ENCODE measurements around the gene EFL1.

Gene EFL1

DNA sequence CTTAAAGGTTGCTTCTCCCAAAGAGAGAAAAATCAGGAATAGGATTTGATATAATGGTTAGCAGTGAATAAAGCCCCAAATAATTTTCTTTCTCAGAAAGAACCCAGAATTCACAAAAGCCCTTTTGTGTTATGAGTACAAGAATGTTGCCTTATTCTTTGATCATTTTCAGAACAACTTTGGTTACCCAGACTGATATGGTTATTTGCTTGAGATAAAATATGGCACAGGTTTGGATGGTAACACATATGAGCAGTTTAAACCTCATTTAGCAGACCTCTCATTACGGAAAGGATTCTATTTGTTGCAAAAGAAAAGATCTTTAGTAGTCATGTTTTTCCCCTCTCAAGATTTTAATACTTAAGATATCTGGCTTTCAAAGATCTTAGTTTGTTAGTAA is 111.9 kb downstream of the EFL1 start:
- DNase-seq (ENCODE audit: low spot score), result no peak

DNA sequence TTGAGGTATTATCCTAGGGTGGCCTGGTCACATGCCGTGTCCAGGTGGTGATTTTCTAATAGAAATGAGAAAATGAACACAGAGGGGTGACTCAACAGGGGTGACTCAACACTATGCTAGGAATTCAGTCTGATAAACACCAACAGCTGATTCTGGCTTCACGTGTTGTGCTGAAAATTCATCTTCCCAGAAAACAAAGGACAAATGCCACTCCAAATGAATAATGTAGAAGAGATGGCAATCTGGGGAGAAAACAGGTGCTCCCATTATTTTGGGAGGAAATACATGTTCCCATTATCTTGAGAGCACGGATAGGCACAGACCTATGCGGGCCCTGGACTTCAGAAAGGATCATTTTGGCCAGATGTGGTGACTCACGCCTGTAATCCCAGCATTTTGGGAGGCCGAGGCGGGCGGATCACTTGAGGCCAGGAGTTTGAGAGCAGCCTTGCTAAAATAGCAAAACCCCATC is 115.5 kb downstream of the EFL1 start:
- peak; percentile 29 for DNase-seq (ENCODE audit: low spot score)

DNA sequence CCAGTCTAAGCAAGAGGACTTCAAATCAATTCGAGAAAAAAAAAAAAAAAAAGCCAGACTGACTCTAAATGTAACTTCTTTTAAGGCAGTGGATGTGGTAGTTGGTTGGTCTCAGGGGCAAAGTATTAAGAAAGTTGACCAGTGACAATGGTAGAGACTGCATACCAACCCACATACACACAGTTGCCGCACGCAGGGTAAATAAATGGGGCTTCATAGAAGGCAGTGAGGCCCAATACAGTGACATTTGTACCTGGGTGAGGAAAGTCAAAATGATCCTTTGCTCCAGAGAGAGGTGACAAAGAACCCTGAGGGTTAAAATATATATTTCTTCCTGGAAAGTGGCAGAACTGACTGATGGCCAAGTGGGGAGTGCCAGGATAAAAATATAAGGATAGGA is 116.0 kb downstream of the EFL1 start:
- no peak for DNase-seq (ENCODE audit: low spot score)

DNA sequence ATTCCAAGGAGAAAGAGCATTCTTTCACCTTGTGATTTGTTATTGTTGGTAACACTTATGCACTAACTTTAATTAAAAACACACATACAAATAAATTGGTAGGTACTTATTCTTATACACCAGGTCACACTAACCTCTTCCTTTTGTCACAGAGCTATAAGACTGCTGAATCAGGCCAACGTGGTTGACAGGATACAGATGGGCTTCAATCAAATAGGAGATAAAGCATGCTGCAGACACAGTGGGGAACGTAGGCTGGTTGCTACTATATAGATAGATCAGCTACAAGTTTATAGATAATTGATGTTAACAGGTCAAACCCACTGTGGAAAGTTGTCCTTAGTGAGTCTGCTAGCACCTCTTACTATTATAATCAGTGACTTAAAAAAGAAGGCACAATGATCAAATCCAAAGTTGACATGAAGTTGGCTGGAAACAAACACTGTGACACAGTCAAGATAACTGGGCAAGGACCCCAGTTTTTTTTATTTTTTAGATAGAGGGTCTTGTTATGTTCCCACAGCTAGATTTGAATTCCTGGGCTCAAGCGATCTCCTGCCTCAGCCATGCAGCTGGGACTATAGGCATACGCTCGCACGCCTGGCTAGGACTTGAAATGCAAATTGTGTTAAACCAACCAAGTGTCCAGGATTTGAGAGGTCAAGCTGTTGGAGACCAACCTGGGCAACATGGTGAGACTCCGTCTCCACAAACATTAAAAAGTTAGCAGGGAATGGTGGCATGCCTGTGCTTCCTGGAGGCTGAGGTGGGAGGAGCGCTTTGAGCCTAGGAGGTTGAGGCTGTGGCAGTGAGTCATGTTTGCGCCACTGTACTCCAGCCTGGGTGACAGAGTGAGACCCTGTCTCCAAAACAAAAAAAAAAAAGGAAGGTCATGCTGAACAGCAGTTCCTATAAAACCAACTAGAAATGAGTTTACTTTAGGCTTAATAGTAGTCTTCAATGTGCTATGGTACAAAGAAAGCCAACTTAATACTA is 118.8 kb downstream of the EFL1 start:
- no peak for DNase-seq (ENCODE audit: low spot score)

DNA sequence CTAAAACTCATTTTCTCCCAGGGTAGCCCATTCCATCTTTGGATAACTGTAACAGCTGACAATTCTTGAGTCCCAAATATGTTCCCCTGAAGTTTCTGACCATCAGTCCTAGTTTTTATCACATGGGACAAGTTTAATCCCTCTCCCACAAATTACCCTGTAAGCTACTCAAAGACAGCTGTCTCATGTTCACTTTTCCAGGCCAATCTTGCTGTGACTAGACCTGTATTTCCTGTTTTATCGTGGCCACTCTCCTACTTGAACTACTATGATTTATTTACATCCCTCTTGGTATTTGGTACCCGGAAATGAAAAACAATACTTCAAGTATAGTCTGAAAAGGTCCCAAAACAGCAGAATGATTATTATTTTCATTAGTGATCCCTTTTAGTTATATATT is 121.6 kb downstream of the EFL1 start:
- DNase-seq (ENCODE audit: low spot score), result no peak

DNA sequence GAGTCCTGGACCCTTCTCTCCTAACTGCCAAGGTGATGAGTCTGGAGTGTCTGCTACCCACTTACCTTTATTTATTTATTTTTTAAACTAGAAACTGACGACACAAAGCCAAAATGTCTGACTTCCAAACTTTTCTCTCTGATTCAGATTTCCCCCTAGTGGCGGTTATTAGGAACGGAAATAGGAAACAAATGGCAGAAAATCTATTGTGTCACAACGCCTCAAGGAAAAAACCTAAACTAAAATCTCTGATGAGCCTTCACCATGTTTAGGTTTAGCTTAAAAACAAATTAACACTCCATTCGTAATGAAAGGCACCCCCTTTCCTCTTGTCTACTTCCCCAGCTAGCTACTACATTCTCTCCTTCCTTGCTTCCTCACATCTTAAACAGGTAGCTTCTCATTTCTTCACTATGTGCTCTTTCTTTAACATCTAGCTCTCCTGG is 122.7 kb downstream of the EFL1 start:
- peak; percentile 23 for DNase-seq (ENCODE audit: low spot score)

DNA sequence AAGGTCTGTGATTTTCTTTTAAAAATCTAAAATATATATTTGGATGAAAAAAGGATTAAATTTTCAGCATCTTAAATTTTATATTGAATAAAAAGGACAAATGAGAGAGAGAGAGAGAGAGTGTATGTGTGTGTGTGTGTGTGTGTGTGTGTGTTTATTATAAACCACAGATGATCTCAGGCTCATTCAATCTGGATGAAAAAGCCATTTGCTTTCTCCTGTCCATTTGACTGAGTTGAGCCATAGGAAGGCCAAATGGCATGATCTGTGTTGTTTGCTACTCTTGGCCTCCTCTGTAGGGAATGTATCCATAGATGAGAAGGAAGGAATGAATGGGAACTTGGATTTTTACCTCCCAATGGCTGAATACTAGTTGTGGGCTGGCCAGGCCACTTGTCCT is 124.2 kb downstream of the EFL1 start:
- no peak for DNase-seq (ENCODE audit: low spot score)

DNA sequence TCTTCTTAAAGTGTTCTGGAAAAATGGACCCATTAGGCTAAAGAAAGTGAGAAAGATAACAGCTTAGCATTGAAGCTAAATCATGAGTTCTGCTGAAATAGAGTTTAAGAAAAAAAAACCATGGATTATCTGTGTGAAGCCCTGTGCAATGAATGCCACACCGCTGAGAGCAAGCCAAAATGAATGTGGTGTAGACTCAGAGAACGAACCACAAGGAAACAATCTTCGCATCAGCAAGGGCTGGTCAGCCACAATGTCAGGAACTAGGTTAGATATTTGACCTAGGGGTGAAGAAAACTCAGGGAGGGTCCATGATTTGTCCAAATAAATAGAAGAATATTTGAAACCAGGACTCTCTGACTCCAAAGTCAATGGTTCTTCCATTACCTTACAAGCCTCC is 125.3 kb downstream of the EFL1 start:
- no peak for DNase-seq (ENCODE audit: low spot score)

DNA sequence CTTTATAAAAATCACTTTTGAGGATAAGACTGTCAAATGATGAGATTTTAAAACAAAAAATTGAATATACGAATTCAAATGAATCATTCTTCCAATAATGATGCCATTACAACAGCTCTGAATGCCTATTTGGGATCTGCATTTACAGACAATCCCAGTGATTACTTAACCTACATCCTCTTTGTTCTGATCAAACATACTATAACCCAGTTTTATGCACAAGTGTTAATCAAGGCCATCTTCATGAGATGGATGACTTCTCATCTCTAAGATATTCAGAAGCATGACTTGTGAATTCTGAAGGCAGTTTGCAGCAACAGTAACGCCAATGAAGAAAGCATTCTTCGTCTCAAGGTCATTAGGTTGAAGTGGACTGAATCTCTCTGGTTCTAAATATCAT is 126.4 kb downstream of the EFL1 start:
- DNase-seq (ENCODE audit: low spot score), result no peak

DNA sequence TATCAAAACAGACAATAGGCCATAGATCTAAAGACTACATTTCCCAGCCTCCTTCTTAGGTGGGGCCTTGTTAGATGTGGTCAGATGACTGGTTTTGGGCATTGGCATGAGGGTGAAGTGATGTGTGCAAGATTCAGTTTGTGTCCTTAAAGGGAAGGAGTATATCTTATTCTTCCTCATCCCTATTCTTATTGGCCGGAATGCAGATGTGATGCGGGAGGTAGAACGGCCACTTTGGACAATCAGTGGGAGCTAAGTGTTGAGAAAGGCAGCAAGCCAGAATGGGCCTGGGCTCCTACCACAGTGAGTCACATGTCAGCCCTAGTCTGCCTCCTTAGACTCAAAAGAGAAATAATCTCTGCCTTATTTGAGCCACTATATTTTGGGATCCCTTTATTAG is 126.9 kb downstream of the EFL1 start:
- no peak for DNase-seq (ENCODE audit: low spot score)

DNA sequence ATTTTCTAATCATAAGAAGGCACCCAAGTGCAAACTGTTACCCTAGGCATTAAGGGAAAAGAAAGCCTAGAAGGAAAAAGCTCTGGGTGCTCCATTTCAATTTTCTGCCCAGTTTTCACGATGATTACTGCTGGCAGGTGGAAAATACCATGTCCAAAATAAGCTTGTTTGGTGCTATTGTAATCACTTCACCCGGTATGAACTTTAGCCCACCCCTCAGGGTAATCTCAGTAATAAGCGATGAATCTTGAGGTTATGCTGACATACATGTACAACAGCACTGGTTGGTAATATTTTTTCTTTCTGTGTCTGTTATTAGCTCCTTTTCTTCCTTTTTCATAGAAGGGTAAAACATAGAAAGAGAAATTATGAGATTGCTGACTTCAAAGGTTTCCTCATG is 128.1 kb downstream of the EFL1 start:
- no peak for DNase-seq (ENCODE audit: low spot score)

DNA sequence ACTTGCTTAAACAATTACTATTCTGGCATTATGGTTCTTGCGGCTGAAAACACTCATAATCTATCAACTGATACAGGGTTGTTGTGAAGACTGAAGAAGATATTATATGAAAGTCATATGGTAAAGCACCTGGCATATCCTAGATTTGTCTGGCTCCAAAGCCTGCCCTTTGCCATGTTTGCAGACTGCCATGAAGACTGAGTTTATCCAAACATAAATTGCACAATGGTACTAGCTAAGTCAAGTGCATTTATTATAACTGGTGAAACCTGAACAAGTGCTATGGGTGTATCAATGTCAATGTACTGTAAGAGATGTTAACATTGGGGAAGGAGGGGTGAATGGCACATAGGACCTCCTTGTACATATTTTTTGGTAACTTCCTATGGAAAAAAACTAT is 129.3 kb downstream of the EFL1 start:
- DNase-seq (ENCODE audit: low spot score), result no peak

DNA sequence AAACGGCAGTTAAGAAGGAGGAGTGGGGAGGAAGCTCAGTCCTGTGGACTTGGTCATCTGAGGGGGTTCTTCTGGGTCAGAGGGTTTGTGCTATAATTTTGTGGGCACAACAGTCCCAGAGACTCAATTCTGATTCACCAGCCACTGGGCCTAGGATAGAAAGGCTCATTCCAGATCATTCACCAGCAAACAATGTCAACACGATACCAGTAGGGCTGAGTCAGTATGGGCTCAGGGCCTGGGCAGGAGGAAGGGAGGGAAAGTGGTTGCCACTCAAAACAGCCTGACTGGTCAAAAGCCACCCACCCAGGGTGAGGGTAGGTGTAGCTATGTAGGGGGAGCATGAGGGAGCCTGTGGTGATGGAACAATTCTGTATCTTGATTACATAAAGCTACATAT is 129.8 kb downstream of the EFL1 start:
- no peak for DNase-seq (ENCODE audit: low spot score)

DNA sequence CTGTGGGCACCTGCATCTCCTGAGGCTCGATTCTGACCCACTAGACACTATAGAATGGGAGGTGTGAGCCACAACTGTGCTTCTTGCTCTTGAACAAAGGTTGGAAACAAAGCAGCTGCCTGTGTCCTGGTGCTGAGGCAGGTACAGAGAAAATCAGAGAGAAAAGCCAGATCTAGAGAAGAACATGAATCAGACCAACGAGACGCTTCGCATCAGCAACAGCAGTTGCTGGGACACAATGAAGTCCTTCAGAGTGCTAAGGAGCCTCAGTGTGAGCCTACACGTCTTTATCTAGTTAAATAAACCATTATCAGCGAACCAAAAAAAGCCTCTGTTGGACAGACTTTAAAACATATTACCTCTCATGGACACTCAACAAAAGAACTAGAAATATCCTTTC is 130.4 kb downstream of the EFL1 start:
- no peak for DNase-seq (ENCODE audit: low spot score)

DNA sequence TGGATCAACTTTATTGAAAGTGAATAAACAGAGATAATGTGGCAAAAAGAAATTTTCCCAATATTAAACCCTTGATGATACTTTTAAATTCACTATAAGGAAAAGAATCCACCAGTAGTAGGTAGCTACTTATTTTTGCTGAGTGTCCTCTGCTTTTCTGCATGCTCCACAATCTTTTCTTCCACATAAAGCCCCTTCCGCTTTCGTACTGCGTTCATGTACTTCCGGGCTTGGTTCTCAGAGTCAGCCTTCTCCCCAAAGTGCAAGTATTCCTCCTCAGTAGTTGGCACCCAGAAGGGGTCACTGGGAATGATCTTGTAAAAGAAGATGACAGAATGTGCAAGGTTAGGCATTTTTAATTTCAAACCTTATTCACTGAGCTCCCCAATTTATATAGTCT is 132.3 kb downstream of the EFL1 start:
- peak; percentile 13 for DNase-seq (ENCODE audit: low spot score)

DNA sequence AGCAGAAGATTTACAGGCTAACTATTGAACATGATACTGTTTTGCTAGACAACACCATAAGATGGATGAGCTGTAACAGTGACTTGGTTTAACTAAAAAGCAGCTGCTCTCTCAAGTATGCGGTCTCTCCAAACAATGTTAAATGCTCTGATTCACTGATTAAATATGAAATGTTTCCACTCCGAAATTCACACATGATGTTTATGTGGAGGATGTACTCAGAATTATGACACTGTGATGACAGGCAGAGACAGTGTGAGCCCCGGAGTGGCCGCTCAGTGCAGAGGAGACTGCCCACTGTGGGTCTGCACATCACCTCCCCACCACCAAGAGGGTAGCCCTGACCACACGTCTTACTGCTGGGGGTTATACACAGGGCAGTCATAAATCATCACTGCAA is 132.8 kb downstream of the EFL1 start:
- DNase-seq (ENCODE audit: low spot score), result no peak

DNA sequence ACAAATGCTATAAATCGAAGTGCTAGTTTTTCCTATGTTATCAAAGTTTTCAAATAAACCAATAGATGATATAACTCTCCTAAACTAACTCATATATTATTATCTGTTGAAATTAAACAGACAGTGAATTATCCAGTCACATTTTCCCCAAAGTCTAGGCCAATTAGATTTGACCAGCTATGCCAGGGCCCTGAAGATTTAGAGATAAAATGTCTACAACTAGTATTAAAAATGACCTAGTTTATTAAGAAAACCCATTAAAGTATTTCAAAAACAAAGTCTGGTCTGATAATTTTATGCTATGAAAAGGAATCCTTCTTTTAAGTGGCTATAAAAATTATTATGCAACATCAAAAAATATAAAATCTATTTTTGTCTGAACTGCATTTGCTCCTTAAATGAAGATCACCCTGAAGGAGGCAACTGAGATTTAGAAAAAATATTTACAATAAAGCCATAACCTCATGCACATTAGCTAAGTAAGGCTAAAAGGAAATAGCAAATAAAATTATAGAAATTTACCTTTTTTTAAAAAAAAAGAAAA is 133.3 kb downstream of the EFL1 start:
- DNase-seq (ENCODE audit: low spot score), result no peak

DNA sequence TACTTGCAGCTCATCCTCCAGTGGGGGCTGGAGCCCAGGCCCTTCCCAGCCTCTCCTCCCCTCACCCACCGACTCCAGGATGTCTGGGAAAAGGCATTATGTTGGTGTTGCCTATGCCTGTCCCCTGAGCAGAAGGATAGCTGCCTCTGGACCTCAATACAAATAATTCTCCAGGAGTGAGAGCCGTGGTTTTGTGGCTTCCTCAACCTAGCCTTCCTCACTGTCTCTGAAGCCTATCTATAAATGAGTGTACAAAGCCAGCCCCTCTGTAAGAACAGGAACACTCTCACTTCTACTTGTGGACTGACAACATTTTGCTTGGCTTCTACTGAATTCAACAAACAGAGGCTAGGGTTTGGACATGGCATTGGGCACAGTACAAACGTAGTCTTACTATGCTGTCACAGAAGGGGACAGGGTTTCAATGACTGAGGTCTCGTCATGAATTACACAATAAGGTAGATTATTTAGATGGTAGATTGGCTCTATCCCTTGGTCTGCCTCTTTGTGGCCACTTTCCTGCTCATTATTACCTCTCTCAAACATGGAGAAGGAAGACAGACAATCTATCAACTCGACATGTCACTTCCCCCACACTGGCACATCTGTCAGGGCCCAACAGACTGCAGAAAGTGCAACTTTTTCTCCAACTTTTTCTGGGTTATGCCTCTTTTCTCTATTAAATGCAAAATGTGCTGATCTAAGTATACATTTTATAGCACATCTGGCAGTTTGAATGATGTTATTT is 134.0 kb downstream of the EFL1 start:
- no peak for DNase-seq (ENCODE audit: low spot score)

DNA sequence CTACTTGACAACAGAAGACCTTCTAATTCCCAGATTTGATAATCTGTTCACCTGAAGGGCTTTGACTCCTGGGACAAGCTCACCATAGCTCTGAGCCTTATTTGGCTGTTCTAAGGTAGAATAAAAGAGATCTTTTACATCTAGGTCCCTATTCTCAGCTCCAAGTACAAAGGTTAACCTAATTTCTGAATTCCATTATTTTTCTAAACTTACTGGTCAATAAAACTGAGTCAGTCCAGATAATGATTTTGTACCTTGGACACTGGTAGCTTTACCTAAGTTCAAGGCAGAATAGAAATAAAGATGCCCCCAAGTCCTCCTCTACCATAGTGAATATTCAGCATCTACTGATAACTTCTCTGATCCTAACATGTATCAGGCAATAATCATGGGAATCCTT is 135.0 kb downstream of the EFL1 start:
- no peak for DNase-seq (ENCODE audit: low spot score)

DNA sequence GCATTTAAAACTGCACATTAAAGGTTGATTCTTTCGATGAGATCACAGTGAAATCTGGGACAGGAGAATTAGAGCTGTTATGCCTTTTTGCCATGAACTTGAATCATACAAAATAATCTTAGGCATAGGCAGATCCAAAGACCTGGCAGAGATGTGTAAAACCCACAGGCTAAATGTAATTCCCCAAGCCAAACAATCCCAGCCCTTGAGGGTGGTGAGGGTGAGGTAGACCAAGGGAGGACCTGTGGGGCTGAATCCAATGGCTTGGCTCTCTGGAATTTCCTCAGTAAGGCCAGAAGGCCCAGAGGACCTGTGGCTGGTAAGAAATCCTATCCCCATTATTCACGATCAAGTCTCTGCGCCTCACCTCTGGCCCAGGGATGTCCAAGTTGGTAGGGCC is 136.2 kb downstream of the EFL1 start:
- DNase-seq (ENCODE audit: low spot score), result no peak

DNA sequence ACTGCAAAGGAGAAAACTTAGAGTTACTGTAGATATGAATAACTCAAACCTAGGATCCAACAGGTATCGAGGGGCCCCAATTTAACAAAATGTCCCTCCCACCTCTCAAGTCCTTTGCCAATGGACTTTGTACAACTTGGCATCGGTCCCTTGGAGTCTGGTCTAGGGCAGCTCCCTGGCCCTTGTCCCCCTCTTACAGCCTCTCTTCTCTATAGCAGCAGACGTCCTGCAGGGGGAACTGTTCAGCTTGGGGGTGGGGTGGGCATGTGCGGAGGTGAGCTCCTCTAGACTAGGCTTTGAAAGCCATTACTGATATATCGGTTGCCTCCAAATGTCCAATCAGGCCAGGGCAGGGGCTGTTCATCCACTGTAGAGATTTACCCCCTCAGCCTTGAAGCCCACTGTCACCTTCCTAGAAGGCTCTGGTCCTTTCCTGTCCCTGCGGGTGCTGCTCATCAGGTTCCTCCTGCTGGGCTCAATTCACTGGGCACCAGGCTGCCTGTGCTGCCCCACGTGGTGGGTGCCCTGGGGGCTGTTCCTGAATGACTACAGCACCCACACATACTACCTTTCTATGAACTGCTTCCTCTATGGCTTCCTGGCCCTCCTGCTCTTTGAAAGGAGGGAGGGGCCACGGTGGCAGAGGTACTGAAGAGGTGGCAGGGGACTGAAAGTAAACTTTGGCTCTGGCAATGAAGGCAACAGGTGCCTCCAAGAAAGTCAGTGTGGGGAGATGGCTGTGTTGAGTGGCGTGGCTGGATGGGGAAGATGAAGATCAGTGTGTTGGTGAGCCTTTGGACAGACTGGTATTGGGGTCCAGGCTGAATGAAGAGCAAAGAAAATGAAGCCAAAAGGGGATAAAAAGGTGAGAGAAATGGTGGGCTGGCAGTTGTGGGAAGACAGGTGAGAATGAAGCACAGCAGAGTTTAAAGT is 137.9 kb downstream of the EFL1 start:
- no peak for DNase-seq (ENCODE audit: low spot score)
